Esophagus muscularis mucosa (tissue), 4 donors: Measurements from ENCODE around the gene SPIRE2.

ENCODE experiments used
- CTCF ChIP-seq, 3 experiments: fragments of 200-600 bp in 2 of 3; fragments of 450-650 bp in 1 of 3; sonication (generic) in 2 of 3; IDR thresholded peaks; one replicate each; pipeline ENCODE4 v1.5.1; 2017 to 2019; ENCODE audit warnings: antibody characterized with exemption in 3 of 3, mild to moderate bottlenecking in 2 of 3, moderate library complexity in 1 of 3
- EP300 ChIP-seq: sonication (generic); formaldehyde crosslinking; IDR thresholded peaks from one replicate; pipeline ENCODE4 v1.6.1; 2017; ENCODE audit warnings: antibody characterized with exemption
- POLR2A ChIP-seq: fragments of 450-650 bp; IDR thresholded peaks from one replicate; pipeline ENCODE4 v1.6.1; 2017; ENCODE audit warnings: antibody characterized with exemption, moderate library complexity, mild to moderate bottlenecking, low read depth
- POLR2AphosphoS5 ChIP-seq, 2 donors: sonication (generic); formaldehyde crosslinking; IDR thresholded peaks; one replicate each; pipeline ENCODE4 v1.6.1; 2017; ENCODE audit warnings: antibody characterized with exemption in 2 of 2

DNA sequence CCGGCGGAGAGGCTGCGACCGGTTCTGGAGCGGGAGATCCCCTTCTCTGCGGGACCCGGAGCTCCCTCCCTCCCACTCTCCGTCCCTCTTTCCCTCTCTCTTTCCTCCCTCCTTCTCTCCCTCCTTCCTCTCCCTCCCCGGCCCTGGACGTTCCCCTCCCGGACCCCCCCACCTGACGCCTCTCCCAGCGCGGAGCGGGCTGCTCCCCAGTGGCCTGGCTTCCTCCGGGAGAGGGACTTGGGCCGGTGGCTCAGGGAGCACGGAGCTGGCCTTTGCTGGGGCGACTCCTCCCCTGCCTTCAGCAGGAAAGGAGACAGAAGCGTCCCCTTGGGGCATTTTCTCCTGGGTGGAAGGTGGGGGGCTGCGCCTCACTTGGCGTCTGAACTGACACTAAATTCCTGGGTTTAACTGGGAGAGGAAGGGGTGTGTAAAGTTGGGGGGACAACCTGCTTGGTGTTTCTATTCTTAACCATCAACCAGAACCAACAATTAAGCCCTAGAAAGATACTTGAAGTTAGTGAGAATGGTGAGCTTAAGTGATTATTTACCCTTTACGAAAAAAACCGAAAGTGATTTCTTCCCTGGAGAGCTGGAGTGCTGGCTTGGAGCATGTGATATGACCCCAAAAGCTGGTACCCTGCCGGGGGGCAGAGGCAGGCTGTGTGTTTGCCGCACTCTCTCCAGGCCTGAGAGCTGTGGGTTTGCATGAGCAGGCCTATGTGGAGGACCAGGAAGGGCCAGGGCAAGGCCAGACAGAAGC lies 775 bp downstream of the SPIRE2 start:
- no peak for TF ChIP-seq CTCF (IDR thresholded peaks at IDR 0.05)
- TF ChIP-seq POLR2AphosphoS5 (IDR thresholded peaks at IDR 0.05), result no peak
- no peak for TF ChIP-seq POLR2A
- TF ChIP-seq EP300, result no peak
